ENCODE results near the gene STN1. TPM values are rescaled to one million over a fixed set of nuclear protein-coding genes. Genes with fewer than 3 reads are reported as not detected.

The STN1 gene
- total RNA-seq, 2 donors from 2014 or later, result 16.6 to 18.3 TPM

DNA sequence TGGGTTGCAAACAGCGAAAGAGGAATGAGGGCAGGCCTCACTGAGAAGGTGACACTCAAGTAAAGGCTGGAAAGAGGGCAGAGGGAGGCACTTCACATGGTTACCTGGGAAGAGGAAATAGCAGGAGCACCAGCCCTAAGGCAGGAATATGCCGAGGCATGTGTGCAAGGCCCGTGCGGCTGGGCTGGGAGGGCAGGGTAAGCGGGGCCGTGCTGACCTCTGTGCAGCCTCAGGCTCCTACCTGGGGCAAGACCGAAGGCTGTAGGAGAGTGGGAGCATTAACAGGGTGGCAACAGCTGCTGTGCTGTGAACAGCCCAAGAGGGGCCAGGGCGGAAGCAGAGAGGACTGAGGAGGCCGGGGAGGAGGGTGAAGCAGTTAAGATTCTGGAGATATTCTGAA, 38.6 kb downstream of the STN1 start:
- Histone ChIP-seq H3K27ac (no peak overlapping the region), H3K4me1 (no peaks in the 10 kb centered on the region), H3K27me3 (no peaks in the 10 kb centered on the region), H3K36me3 (no peaks in the 10 kb centered on the region), H3K9me3 (no peaks in the 10 kb centered on the region), H3K9ac (ENCODE audit: low read depth in 2 of 2, low read length in 2 of 2) (no peak overlapping the region), H3K4me3 (no peak overlapping the region)
- intact Hi-C loops (cut with DNase I), result no loop called here
- DNase-seq, result no peak
- TF ChIP-seq, protein P1, sequence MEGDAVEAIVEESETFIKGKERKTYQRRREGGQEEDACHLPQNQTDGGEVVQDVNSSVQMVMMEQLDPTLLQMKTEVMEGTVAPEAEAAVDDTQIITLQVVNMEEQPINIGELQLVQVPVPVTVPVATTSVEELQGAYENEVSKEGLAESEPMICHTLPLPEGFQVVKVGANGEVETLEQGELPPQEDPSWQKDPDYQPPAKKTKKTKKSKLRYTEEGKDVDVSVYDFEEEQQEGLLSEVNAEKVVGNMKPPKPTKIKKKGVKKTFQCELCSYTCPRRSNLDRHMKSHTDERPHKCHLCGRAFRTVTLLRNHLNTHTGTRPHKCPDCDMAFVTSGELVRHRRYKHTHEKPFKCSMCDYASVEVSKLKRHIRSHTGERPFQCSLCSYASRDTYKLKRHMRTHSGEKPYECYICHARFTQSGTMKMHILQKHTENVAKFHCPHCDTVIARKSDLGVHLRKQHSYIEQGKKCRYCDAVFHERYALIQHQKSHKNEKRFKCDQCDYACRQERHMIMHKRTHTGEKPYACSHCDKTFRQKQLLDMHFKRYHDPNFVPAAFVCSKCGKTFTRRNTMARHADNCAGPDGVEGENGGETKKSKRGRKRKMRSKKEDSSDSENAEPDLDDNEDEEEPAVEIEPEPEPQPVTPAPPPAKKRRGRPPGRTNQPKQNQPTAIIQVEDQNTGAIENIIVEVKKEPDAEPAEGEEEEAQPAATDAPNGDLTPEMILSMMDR (IDR thresholded peaks at IDR 0.05), result no peak

- intact Hi-C loops (cut with DNase I), result no loop called here
- no peak overlapping the region for H3K27ac ChIP-seq
- TF ChIP-seq, protein P1 (IDR thresholded peaks at IDR 0.05), result no peak
- H3K27me3 ChIP-seq, result no peaks in the 10 kb centered on the region
- no peaks in the 10 kb centered on the region for H3K9me3 ChIP-seq
- no peak for DNase-seq
- no peak overlapping the region for H3K9ac ChIP-seq (ENCODE audit: low read depth in 2 of 2, low read length in 2 of 2)
- H3K36me3 ChIP-seq, result no peaks in the 10 kb centered on the region
- no peaks in the 10 kb centered on the region for H3K4me1 ChIP-seq
- no peak overlapping the region for H3K4me3 ChIP-seq
These were observed 40.1 kb downstream of the STN1 start for GRCh38 chr10:103877861-103878260.

DNA sequence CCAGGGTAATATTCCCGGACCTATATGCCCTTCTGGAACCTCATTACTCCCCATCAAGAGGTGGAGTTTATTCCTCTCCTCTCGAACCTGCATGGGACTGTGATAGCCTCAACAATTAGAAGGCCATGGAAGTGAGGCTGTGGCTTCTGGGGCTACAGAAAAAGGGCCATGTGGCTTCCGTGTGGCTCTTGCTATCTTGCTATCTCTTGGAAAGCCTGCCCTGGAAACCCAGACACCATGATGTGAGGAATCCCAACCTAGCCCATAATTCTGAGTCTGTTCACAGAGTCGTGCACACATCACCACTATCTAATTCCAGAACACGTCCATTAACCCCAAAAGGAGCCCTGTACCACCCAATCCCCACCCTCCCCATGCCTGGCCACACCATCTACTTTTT, 41.8 kb downstream of the STN1 start:
- H3K9ac ChIP-seq (ENCODE audit: low read depth in 2 of 2, low read length in 2 of 2), result no peak overlapping the region
- no peak overlapping the region for H3K4me3 ChIP-seq
- no peak overlapping the region for H3K27ac ChIP-seq
- TF ChIP-seq, protein P1 (IDR thresholded peaks at IDR 0.05), result no peak
- H3K4me1 ChIP-seq, result no peaks in the 10 kb centered on the region
- H3K27me3 ChIP-seq, result no peaks in the 10 kb centered on the region
- intact Hi-C loops (cut with DNase I), result no loop called here
- H3K9me3 ChIP-seq, result no peaks in the 10 kb centered on the region
- no peak for DNase-seq
- no peaks in the 10 kb centered on the region for H3K36me3 ChIP-seq

DNA sequence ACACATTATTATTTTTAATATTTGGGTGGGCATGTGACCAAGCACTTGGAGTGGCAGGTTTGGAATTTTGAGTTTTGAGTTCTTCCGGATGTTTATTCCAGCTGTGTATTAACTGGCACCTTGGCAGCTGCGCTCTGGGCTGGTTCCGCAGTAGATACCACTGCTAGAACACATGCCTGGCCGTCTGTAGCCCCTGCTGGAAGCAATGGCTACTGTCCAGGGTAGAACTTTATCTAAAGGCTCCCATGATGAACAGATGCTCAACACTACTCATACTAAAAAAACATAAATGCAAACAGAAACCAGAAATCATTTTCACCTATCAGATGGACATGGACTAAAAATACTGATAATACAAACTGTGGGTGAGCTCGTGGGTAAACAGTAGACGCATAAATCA, 43.3 kb downstream of the STN1 start:
- H3K36me3 ChIP-seq, result no peaks in the 10 kb centered on the region
- H3K27me3 ChIP-seq, result no peaks in the 10 kb centered on the region
- H3K4me3 ChIP-seq, result no peak overlapping the region
- H3K27ac ChIP-seq, result no peak overlapping the region
- no peaks in the 10 kb centered on the region for H3K9me3 ChIP-seq
- no peak overlapping the region for H3K9ac ChIP-seq (ENCODE audit: low read depth in 2 of 2, low read length in 2 of 2)
- intact Hi-C loops (cut with DNase I), result no loop called here
- TF ChIP-seq, protein P1 (IDR thresholded peaks at IDR 0.05), result no peak
- DNase-seq, result no peak
- H3K4me1 ChIP-seq, result no peaks in the 10 kb centered on the region

DNA sequence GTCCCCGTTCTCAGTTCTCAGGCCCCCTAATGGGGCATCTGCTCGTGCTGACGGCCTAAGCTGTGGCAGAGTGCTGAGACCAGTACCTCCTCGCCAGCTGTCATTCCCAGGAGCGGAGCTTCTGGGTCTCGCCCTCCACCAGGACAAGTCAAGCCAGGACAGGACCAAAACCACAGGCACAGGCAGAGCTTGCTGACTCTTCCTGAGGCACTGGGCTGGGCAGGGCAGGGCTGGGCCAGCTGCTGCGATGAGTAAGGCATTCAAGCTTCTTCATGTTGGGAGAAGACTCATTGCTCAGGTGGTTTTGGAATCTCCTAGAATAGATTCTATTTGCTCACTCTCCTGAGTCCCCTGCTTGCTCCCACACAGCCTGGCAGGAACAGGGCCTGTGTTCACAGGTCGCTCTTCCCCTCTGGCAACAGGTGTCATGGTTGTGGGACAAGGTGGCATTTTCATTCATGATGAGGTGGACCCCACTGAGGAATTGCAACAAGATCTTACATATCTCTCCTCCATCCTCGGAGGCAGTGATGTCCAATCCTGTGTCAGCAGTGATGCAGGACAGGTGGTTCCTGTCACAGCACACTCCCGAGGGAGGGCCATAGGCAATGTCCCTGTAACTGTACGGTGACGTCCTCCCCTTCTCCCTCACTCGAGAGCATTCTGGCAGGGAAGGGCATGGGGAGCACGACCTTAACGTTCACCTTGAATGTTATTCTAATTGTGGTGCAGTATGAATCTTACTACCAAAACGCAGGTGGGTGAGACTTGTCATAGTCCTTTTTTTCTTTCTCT, 45.6 kb downstream of the STN1 start:
- TF ChIP-seq, protein P1 (IDR thresholded peaks at IDR 0.05), result no peak
- Histone ChIP-seq H3K9ac (ENCODE audit: low read depth in 2 of 2, low read length in 2 of 2) (no peak overlapping the region), H3K4me1 (no peaks in the 10 kb centered on the region), H3K36me3 (no peaks in the 10 kb centered on the region), H3K4me3 (no peak overlapping the region), H3K27me3 (no peaks in the 10 kb centered on the region), H3K27ac (no peak overlapping the region), H3K9me3 (no peaks in the 10 kb centered on the region)
- no peak for DNase-seq
- intact Hi-C loops (cut with DNase I), result no loop called here

Data from colonic mucosa (tissue), 4 donors.